Measurements from ENCODE around the gene PGBD2.

DNA sequence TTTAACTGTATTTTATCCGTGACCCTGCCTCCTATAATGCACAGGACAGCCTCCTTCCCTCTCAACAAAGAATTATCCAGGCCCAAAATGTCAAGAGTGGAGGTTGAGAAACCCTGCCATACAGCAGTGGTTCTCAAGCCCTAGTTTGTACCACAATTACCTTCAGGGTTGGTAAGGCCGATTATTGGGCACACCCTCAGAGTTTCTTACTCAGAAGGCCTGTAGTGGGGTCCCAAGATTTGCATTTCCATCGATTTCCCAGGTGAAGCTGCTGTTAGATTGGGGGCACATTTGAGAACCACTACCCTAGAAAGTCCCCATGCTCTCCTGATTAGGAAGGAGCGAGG, 400 bp upstream of the PGBD2 start:
- TF ChIP-seq, protein P1, sequence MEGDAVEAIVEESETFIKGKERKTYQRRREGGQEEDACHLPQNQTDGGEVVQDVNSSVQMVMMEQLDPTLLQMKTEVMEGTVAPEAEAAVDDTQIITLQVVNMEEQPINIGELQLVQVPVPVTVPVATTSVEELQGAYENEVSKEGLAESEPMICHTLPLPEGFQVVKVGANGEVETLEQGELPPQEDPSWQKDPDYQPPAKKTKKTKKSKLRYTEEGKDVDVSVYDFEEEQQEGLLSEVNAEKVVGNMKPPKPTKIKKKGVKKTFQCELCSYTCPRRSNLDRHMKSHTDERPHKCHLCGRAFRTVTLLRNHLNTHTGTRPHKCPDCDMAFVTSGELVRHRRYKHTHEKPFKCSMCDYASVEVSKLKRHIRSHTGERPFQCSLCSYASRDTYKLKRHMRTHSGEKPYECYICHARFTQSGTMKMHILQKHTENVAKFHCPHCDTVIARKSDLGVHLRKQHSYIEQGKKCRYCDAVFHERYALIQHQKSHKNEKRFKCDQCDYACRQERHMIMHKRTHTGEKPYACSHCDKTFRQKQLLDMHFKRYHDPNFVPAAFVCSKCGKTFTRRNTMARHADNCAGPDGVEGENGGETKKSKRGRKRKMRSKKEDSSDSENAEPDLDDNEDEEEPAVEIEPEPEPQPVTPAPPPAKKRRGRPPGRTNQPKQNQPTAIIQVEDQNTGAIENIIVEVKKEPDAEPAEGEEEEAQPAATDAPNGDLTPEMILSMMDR (IDR thresholded peaks at IDR 0.05 in 4 of 5, conservative IDR thresholded peaks at IDR 0.05 in 1 of 5), result no peak
- TF ChIP-seq POLR2A (IDR thresholded peaks at IDR 0.05), result no peak
